ENCODE data around the gene GRIK3. TPM values are rescaled to one million over a fixed set of nuclear protein-coding genes. Genes with fewer than 3 reads are reported as not detected.

The GRIK3 gene
- total RNA-seq, 6 experiments from 2014 or later = not detected

GRCh38 chr1:36761113-36761512 lies 273.2 kb downstream of the GRIK3 start:
- Mint-ChIP-seq H3K27me3 (ENCODE audit: insufficient read depth) (no peaks in the 10 kb centered on the region), H3K36me3 (ENCODE audit: low read depth) (0 out of 2 replicates have a peak, but pooled peaks cover 4% of the 10 kb centered on the region)

DNA sequence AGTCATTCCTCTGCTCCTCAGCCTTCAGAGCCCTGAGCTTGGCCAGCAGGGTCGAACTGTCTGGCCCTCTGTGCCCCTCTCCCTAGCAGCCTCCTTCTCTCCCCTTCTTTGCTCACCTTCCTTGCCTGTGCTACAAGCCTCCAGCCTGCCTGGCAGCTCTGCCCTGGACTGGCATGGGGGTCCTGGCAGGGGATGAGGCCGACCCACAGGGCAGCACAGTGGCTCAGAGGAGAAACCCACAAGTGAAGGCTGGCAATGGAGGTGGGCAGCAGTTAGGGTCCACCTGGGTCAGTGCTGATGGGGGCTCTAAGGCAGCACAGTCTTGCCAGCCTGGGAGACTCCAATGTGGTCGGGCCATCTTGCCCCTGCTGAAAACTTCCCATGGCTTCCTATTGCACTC lies 274.2 kb downstream of the GRIK3 start:
- Mint-ChIP-seq H3K4me3 (no peak overlapping the region), H3K36me3 (ENCODE audit: low read depth) (peaks cover 2% of the 10 kb centered on the region; the same call in 1 of the 2 replicates), H3K27me3 (ENCODE audit: insufficient read depth) (peaks cover 4% of the 10 kb centered on the region), H3K4me1 (ENCODE audit: low read depth) (no peaks in the 10 kb centered on the region), H3K9me3 (peaks cover 33% of the 10 kb centered on the region), H3K27ac (no peak overlapping the region)
- TF ChIP-seq CTCF (IDR thresholded peaks at IDR 0.05) = no peak
- no peak for DNase-seq

More at GRCh38 chr1:36761113-36761512, 273.2 kb downstream of the GRIK3 start:
- TF ChIP-seq CTCF (IDR thresholded peaks at IDR 0.05) = no peak
- no peak for DNase-seq
- Mint-ChIP-seq H3K27ac (no peak overlapping the region), H3K9me3 (peaks cover 39% of the 10 kb centered on the region), H3K4me1 (ENCODE audit: low read depth) (no peaks in the 10 kb centered on the region), H3K4me3 (no peak overlapping the region)

- peaks cover 39% of the 10 kb centered on the region for H3K9me3 Mint-ChIP-seq
- no peak overlapping the region for H3K4me3 Mint-ChIP-seq
- peaks cover 7% of the 10 kb centered on the region; the same call in 1 of the 2 replicates for H3K36me3 Mint-ChIP-seq (ENCODE audit: low read depth)
- H3K27me3 Mint-ChIP-seq (ENCODE audit: insufficient read depth) = peaks cover 4% of the 10 kb centered on the region
- H3K4me1 Mint-ChIP-seq (ENCODE audit: low read depth) = no peaks in the 10 kb centered on the region
- TF ChIP-seq CTCF (IDR thresholded peaks at IDR 0.05) = no peak
- H3K27ac Mint-ChIP-seq = no peak overlapping the region
- no peak for DNase-seq
These were observed 275.0 kb downstream of the GRIK3 start for GRCh38 chr1:36759355-36759754.

- no peak for TF ChIP-seq CTCF (IDR thresholded peaks at IDR 0.05)
- no peak overlapping the region for H3K27ac Mint-ChIP-seq
- H3K4me1 Mint-ChIP-seq (ENCODE audit: low read depth) = no peaks in the 10 kb centered on the region
- H3K4me3 Mint-ChIP-seq = no peak overlapping the region
- peaks cover 7% of the 10 kb centered on the region; the same call in 1 of the 2 replicates for H3K36me3 Mint-ChIP-seq (ENCODE audit: low read depth)
- DNase-seq = no peak
- H3K9me3 Mint-ChIP-seq = peaks cover 63% of the 10 kb centered on the region
- peaks cover 6% of the 10 kb centered on the region for H3K27me3 Mint-ChIP-seq (ENCODE audit: insufficient read depth)
These were observed 278.7 kb downstream of the GRIK3 start for GRCh38 chr1:36755303-36756230.

- H3K9me3 Mint-ChIP-seq = peaks cover 52% of the 10 kb centered on the region
- DNase-seq = no peak
- no peak overlapping the region for H3K27ac Mint-ChIP-seq
- H3K4me3 Mint-ChIP-seq = no peak overlapping the region
- peaks cover 6% of the 10 kb centered on the region for H3K27me3 Mint-ChIP-seq (ENCODE audit: insufficient read depth)
- no peaks in the 10 kb centered on the region for H3K4me1 Mint-ChIP-seq (ENCODE audit: low read depth)
- peaks cover 7% of the 10 kb centered on the region; the same call in 1 of the 2 replicates for H3K36me3 Mint-ChIP-seq (ENCODE audit: low read depth)
- no peak for TF ChIP-seq CTCF (IDR thresholded peaks at IDR 0.05)
These were observed 279.9 kb downstream of the GRIK3 start for GRCh38 chr1:36754366-36754765.

Data from HFFc6 (cell line).